NCI-H2196 (cell line): ENCODE measurements around the gene PRPF40A.
A peak's percentile ranks its signal among the peaks of the same experiment; 100 is the strongest.

Experiments used
- DNase-seq: peaks from one replicate; lab custom pipeline; 2025; ENCODE audit not compliant: unreplicated experiment; lab: John Stamatoyannopoulos, UW

Gene PRPF40A

DNA sequence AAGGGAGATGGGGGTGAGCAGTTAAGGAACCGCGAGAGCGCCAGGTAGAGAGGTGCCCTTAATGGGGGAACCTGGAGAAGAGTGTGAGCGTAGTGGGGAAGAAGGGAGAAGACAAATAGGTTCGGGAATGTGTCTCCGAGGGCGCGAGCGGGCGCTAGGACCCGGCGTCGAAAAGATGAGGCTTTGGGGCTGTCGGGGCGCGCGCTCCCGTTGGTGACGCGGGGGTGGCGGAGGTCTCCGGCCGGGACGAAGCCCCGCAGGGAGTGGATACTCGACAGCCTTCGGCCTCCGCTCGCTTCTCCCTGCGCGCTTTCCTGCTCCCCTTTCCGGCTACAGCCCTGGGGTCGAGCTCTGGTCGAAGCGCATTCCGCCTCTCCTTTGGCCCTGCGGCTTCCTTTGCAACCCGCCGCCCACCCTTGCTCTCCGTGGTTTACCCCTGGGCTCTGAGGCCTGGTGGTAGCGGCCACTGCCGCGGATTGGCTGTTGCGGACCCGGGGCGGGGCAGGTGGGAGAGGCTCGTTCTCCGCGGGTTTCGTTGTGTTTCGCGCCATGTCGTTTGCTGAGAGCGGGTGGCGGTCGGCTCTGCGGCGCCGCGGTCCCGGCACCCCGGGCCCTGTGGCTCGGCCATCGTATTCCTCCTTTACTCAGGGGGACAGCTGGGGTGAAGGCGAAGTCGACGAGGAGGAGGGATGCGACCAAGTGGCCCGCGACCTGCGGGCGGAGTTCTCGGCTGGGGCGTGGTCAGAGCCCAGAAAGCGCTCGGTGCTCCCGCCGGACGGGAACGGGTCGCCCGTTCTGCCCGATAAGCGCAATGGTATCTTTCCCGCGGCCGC, 1.0 kb upstream of the PRPF40A start, which contains the start of gene ARL6IP6:
TSS of gene ARL6IP6 (plus strand) at position 545 of the 833 bp plus-strand sequence. CDS start at position 550, 5 bp downstream.
- DNase-seq, result peak; percentile 91

DNA sequence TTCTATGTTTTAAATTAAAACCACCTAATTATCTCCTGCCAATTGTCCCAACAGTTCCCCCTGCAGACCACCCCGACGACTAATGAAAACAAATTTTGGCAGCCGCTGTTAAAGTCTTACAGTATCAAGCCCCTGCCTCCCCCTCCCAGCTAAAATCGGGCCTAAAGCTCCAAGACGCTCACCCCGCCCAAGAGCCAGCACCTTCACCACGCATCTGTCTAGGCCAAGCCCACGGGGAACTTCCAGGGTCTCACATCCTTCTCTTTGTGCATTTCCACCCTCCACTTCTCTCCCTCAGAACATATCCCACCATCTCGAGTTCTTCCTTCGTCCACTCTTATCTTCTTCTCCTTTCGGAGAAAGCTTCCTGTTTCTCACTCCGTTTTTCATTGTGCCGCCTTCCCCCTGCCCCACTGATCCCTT, 445 bp downstream of the PRPF40A start:
- DNase-seq, result no peak

GRCh38 chr2:152715854-152716428, 1.3 kb downstream of the PRPF40A start:
- DNase-seq, result peak; percentile 3

- no peak for DNase-seq
Measured at GRCh38 chr2:152715112-152715511, 2.1 kb downstream of the PRPF40A start.

GRCh38 chr2:152710713-152711112, 6.5 kb downstream of the PRPF40A start:
- DNase-seq, result no peak

GRCh38 chr2:152708742-152709141, 8.5 kb downstream of the PRPF40A start:
- DNase-seq, result no peak

GRCh38 chr2:152706477-152707021, 10.7 kb downstream of the PRPF40A start:
- no peak for DNase-seq

DNA sequence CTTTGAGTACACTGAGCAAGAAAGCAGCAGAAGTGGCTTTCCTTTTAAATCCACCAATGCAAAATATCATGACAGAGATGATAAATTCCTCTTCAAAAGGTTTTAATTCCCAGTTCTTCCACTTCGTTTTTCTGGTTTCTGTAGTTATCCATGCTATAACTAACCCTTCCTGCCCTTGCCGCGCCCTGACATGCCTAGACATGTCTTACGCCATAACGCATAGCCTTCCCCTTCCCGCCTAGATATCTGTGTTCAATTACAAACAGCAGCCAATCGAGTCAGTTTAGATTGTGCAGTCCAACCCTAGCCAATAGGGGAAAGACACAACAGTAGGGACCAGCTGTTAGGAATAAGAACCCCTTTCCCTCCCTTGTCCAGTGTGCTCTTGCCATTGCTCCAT, 16.1 kb downstream of the PRPF40A start:
- DNase-seq, result no peak

GRCh38 chr2:152696476-152696875, 20.8 kb downstream of the PRPF40A start:
- no peak for DNase-seq

DNA sequence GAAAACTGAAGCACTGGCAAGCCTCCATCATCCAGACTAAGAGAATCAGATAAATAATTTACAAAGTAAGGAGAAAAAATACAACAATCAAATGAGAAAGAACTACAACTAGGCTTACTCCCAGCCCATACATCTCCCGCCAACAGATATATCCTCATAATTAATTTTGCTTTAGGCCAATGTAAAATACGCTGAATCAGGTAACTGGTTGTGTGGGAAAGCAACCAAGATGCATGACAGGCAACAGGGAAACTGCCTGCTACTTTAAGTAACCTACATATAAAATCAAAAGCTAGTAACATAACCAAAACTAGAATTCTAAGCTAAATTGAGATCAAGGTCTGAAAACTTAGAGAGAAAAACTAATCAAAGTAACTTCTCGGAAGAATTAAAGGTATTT, 21.5 kb downstream of the PRPF40A start:
- DNase-seq, result no peak

GRCh38 chr2:152694161-152694661, 23.1 kb downstream of the PRPF40A start:
- peak; percentile 3 for DNase-seq

DNA sequence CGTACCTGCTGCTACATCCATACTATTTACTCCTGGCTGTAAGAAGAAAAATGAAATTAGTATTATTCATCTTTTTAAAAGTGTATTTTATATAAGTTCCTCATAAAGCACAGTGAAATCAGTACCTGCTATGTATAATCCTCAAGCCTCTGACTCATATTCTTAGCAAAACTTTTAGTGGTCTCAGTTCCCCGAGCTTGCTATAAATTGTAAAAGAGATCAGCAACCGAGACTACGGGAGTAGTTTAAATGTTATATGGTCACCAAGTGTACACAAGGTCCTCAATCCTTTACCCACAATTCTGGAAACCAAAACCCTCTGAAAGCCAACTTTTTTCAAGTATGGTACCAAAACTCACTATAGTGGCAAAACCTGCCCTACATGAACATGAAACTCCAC, 24.2 kb downstream of the PRPF40A start:
- DNase-seq, result no peak

DNA sequence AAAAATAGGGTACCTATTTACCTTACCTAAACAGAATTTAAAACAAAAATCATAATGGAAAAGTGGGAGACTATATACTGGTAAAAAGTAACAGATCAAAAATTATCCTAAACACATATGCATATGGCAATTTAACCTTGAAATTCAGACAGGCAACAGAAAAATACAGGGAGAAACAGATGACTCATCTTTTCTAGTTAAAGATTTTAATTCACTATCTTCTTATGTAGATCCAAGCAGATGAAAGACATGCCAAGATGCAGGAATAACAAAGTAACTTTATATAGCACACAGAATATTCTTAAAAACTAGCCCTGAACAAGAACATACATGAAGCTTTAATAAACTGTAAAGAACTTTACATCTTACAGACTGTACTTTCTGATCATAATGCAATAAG, 30.9 kb downstream of the PRPF40A start:
- DNase-seq, result no peak

DNA sequence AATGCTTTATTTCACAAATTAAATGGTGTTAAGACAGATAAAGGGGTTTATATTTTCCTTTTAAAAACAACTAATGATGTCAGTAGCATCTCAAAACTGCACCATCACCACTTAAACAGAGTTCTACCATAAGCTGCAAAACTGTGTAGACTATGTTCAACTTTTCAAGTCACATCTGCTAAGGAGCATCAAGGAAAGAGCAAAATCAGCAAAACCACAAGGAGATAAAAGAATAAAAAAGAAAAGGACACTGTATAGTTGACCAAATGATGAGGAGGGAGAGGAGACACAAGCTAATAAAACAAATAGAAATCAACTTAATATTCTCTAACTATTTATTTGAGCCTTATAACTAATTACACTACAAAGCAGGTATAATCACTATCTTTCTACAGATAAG, 33.9 kb downstream of the PRPF40A start:
- DNase-seq, result no peak

- no peak for DNase-seq
Measured at GRCh38 chr2:152682663-152683062, 34.6 kb downstream of the PRPF40A start.

DNA sequence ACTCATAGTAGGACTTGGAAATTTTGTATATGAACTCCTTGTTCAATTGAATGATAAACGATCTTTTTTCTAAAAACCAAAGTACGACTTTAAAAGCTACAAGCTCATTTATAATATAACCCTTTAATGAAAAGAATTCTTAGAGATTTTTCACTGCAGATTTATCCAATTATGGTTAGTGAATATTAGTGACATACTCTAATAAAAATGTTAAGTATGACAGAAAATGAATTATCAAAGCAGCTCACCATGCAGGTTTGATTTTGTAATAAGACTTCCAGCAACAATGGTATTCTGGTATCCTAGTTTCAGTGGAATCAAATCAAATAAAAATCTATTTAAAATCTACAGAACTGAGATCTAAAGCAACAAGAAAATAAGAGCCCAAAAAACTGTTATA, 38.5 kb downstream of the PRPF40A start:
- DNase-seq, result no peak

GRCh38 chr2:152676461-152676860, 40.8 kb downstream of the PRPF40A start:
- no peak for DNase-seq

GRCh38 chr2:152674334-152674733, 42.9 kb downstream of the PRPF40A start:
- no peak for DNase-seq

- no peak for DNase-seq
Measured at GRCh38 chr2:152664725-152665124, 52.5 kb downstream of the PRPF40A start.

DNA sequence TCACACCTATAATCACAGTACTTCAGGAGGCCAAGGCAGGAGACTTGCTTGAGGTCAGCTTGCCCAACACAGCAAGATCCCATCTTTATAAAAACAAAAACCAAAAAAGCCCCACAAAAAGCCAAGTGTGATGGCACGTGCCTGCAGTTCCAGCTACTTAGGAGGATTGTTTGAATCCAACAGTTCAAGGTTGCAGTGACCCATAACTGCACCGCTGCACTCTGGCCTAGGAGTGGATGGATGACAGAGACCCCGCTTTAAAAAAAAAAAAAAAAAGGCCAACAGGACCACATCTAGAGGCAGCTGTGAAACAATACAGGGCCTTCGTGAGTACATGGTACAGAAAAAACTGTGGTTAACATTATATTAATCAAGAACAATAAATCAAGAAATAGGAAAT, 56.2 kb downstream of the PRPF40A start:
- no peak for DNase-seq

DNA sequence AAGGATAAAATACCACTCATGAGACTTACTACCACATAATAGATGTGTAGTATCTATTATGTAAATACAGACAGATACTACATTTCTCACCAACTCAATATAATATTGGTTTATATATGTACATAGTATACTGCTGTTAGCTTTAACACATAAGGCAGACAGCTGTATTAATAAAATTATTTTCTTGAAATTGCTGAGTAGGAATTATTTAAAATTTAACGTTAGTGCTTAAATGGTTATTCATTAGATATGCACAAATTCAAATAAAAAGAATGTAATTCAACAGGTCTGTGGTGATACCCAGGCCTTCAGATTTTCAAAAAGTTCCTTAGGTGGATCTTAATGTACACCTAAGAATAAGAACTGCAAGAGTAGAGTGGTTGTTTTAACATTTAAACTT, 59.0 kb downstream of the PRPF40A start:
- DNase-seq, result no peak

GRCh38 chr2:152657043-152657442, 60.2 kb downstream of the PRPF40A start:
- DNase-seq, result no peak
